ENCODE data around the gene SPATA33.
"Not testable (repeated sequence)": the region's sequence is repeated elsewhere in the genome, so short reads cannot be mapped to it uniquely, and the experiment has no call there.

SPATA33 gene

DNA sequence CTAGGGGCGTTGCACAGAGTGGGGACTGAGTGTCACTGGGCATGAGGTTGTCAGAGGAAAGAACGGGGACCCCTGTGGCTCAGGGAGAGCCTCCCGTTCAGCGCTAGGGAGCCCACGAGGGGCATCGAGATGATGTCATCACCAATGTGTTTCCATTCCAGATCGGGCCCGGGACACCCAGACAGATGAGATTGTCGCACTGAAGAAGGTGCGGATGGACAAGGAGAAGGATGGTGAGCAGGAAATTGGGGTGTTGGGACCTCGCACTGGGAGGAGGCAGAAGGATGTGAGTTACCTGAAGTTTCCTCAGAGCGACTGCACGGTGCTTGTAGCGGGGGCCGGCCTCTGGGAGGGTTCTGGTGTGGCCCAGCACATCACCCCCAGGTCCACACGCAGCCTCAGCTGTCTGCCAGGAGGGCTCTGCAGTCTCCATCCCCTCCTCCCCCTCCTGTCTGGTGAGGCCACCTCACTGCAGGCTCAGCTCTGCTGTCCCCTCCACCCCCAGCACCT lies 32.8 kb downstream of the SPATA33 start:
- no peak for DNase-seq (ENCODE audit: low read depth)
- TF ChIP-seq CTCF (IDR thresholded peaks at IDR 0.05; ENCODE audit: insufficient read depth, low read depth, low read length, missing control alignments), result no peak
- no peak overlapping the region for H3K4me3 ChIP-seq (ENCODE audit: low read length)

GRCh38 chr16:89691231-89691985 lies 33.8 kb downstream of the SPATA33 start:
- TF ChIP-seq CTCF (IDR thresholded peaks at IDR 0.05; ENCODE audit: insufficient read depth, low read depth, low read length, missing control alignments), result no peak
- DNase-seq (ENCODE audit: low read depth), result no peak
- no peak overlapping the region for H3K4me3 ChIP-seq (ENCODE audit: low read length)

DNA sequence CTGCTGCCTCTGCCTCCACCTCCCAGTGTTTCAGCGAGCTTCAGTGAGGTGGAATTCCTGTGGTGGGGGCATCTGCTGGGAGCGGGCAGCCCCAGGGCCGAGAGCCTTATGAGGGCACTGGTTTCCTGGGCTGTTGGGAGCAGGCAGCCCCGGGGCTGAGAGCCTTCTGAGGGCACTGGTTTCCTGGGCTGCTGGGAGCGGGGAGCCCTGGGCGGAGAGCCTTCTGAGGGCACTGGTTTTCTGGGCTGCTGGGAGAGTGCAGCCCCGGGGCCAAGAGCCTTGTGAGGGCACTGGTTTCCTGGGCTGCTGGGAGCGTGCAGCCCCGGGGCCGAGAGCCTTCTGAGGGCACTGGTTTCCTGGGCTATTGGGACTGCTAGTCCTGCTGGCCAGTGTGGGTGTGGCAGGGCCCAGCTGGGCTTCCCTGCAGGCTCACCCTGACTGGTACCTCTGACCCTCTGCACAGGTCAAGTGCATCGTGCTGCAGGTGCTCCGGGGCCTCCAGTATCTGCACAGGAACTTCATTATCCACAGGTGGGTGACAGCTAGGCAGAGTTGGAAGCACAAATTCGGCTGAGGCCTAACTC lies 34.4 kb downstream of the SPATA33 start:
- DNase-seq (ENCODE audit: low read depth), result no peak

DNA sequence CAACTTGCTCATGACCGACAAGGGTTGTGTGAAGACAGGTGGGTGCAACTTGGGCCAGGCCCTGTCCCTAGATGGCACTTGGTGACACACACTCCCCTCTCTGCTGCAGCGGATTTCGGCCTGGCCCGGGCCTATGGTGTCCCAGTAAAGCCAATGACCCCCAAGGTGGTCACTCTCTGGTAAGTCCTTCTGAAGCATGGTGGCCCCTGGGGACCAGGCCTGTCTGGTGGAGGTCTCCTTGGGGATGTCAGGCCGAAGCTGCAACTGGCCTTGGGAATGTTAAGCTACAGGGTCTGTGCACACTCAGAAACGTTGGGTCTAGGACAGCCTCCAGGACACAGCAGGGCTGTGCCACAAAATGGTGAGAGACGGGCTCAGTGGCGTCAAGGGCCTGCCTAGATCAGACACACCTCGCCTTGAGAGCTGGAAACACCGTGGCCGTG lies 35.7 kb downstream of the SPATA33 start:
- no peak for DNase-seq (ENCODE audit: low read depth)
- no peak for TF ChIP-seq CTCF (IDR thresholded peaks at IDR 0.05; ENCODE audit: insufficient read depth, low read depth, low read length, missing control alignments)
- no peak overlapping the region for H3K4me3 ChIP-seq (ENCODE audit: low read length)

More for the DNA sequence above, 34.4 kb downstream of the SPATA33 start:
- no peak for TF ChIP-seq CTCF (IDR thresholded peaks at IDR 0.05; ENCODE audit: insufficient read depth, low read depth, low read length, missing control alignments)
- H3K4me3 ChIP-seq (ENCODE audit: low read length), result no peak overlapping the region

- no peak for TF ChIP-seq CTCF (IDR thresholded peaks at IDR 0.05; ENCODE audit: insufficient read depth, low read depth, low read length, missing control alignments)
- DNase-seq (ENCODE audit: low read depth), result no peak
- no peak overlapping the region for H3K4me3 ChIP-seq (ENCODE audit: low read length)
Measured at GRCh38 chr16:89693931-89694783, 36.5 kb downstream of the SPATA33 start.

DNA sequence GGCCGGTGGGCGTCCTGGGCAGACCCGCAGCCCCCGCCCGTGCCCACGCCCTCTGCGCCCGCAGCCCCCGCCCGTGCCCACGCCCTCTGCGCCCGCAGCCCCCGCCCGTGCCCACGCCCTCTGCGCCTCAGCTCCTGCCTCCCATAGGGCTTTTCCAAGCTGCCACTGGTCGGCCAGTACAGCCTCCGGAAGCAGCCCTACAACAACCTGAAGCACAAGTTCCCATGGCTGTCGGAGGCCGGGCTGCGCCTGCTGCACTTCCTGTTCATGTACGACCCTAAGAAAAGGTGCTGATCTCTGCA lies 37.1 kb downstream of the SPATA33 start:
- H3K4me3 ChIP-seq (ENCODE audit: low read length); DNase-seq (ENCODE audit: low read depth): not testable (repeated sequence)

Data from epithelial cell of esophagus (primary cell).